GM18867 (cell line): ENCODE results near the gene PPP4C.
"Not testable (repeated sequence)": the region's sequence is repeated elsewhere in the genome, so short reads cannot be mapped to it uniquely, and the experiment has no call there.

Experiments used
- ATAC-seq: cut with Tn5 transposase; IDR thresholded peaks from one replicate; pipeline ENCODE4 v1.9.1; 2021; ENCODE audit warnings: mild to moderate bottlenecking, moderate library complexity; ENCODE audit not compliant: unreplicated experiment

Gene PPP4C

GRCh38 chr16:30075503-30076275, at the start of gene PPP4C:
TSS of gene PPP4C (plus strand) at chr16:30075994. CDS start at chr16:30076378, 384 bp downstream.
- ATAC-seq, result peak; percentile 71

- ATAC-seq, result no peak
Observed at GRCh38 chr16:30026449-30026848, 49.3 kb upstream of the PPP4C start.

GRCh38 chr16:30027588-30028437, 48.0 kb upstream of the PPP4C start:
- no peak for ATAC-seq

GRCh38 chr16:30028438-30029076, 47.2 kb upstream of the PPP4C start:
- no peak for ATAC-seq

GRCh38 chr16:30030011-30030685, 45.6 kb upstream of the PPP4C start:
- no peak for ATAC-seq

- no peak for ATAC-seq
Observed at GRCh38 chr16:30030841-30031413, 44.9 kb upstream of the PPP4C start, which contains the start of gene TLCD3B. TSS of gene TLCD3B (minus strand) at chr16:30031271. CDS start at chr16:30030527, 744 bp downstream.

GRCh38 chr16:30031477-30031918, 44.3 kb upstream of the PPP4C start:
- ATAC-seq, result no peak

GRCh38 chr16:30032083-30032819, 43.5 kb upstream of the PPP4C start:
- ATAC-seq, result no peak

- no peak for ATAC-seq
Observed at GRCh38 chr16:30033270-30033669, 42.5 kb upstream of the PPP4C start.

- ATAC-seq, result no peak
Observed at GRCh38 chr16:30040221-30040620, 35.6 kb upstream of the PPP4C start.

- not testable (repeated sequence) for ATAC-seq
Observed at GRCh38 chr16:30040690-30041089, 35.1 kb upstream of the PPP4C start.

- no peak for ATAC-seq
Observed at GRCh38 chr16:30041841-30042240, 34.0 kb upstream of the PPP4C start.

GRCh38 chr16:30046178-30046577, 29.6 kb upstream of the PPP4C start:
- no peak for ATAC-seq

GRCh38 chr16:30046588-30046987, 29.2 kb upstream of the PPP4C start:
- ATAC-seq, result no peak

- ATAC-seq, result no peak
Observed at GRCh38 chr16:30049871-30050270, 25.9 kb upstream of the PPP4C start.

GRCh38 chr16:30051518-30051917, 24.3 kb upstream of the PPP4C start:
- no peak for ATAC-seq

- ATAC-seq, result peak; percentile 76
Observed at GRCh38 chr16:30052671-30053372, 23.0 kb upstream of the PPP4C start.

GRCh38 chr16:30053376-30054015, 22.3 kb upstream of the PPP4C start:
- no peak for ATAC-seq

GRCh38 chr16:30054451-30054850, 21.3 kb upstream of the PPP4C start:
- no peak for ATAC-seq
